ENCODE results near the gene SLC9A6. TPM values are rescaled to one million over a fixed set of nuclear protein-coding genes. Genes with fewer than 3 reads are reported as not detected.

SLC9A6 gene
- total and polyA plus RNA-seq, 2 donors (not counting 3 experiments of a cell fraction or from before 2014, with no cell fraction given) = 8.1 to 15.5 TPM

DNA sequence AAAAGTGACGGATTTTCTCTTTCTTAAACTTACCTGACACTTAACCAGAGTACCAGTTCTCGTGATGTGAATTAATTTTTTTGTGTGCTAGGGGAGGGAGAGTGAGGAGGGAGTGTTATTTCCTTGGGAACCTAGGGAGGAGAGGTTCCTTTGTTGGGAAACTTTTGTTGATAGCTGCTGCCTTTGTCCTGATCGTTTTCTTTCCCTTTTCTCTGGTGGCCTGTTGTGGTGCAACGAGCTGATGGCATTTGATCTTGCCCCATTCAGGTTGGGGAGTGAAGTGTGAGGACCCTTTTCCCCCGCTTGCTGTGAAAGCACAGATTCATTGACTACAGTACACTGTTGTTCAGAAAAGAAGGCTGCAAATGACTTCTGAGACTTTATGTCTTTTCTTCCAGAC lies 59.8 kb downstream of the SLC9A6 start:
- no peaks in the 10 kb centered on the region for H3K27me3 ChIP-seq (ENCODE audit: control insufficient read depth in 2 of 2, insufficient read depth in 2 of 2, low read length in 2 of 2)
- H3K4me3 ChIP-seq (replicated peaks in 1 of 3; ENCODE audit: insufficient read depth in 1 of 3, low read depth in 1 of 3, low read length in 3 of 3) = no peak overlapping the region
- POLR2A ChIA-PET = no interaction called here
- H3K27ac ChIP-seq (ENCODE audit: insufficient read depth, low read depth, low read length) = no peak overlapping the region
- no peaks in the 10 kb centered on the region for H4K20me1 ChIP-seq (replicated peaks; ENCODE audit: control insufficient read depth, extremely low read depth, insufficient read depth, low read length)
- FAIRE-seq = no peak
- H3K4me1 ChIP-seq (ENCODE audit: control insufficient read depth, extremely low read depth, insufficient read depth, low read length) = peaks cover 10% of the 10 kb centered on the region
- intact Hi-C loops (cut with micrococcal nuclease) = no loop called here
- no TSS peak for BruUV-seq (replicated peaks)
- dilution Hi-C loops (cut with MboI; ENCODE audit: extremely low pct_ligation_motif_present, low sequenced_read_pairs) = no loop called here
- no peaks in the 10 kb centered on the region for H3K79me2 ChIP-seq (ENCODE audit: control insufficient read depth, insufficient read depth, low read length)
- no peak overlapping the region for H2AFZ ChIP-seq (ENCODE audit: low read depth, low read length)
- H3K36me3 ChIP-seq (ENCODE audit: control insufficient read depth in 2 of 2, extremely low read depth in 1 of 2, insufficient read depth in 2 of 2, low read length in 2 of 2) = no peaks in the 10 kb centered on the region
- no peak for DNase-seq (ENCODE audit: low read depth, low spot score)
- no peaks in the 10 kb centered on the region for H3K9me1 ChIP-seq (replicated peaks; ENCODE audit: control insufficient read depth, extremely low read depth, insufficient read depth, low read length)
- no peaks in the 10 kb centered on the region for H3K9me3 ChIP-seq (replicated peaks; ENCODE audit: control insufficient read depth, insufficient read depth, low read length)
- no peak for TF ChIP-seq CTCF (IDR thresholded peaks at IDR 0.05; ENCODE audit: extremely low read depth in 1 of 2, insufficient read depth in 1 of 2, low read depth in 1 of 2, low read length in 2 of 2)
- no peak for TF ChIP-seq JUN (IDR thresholded peaks at IDR 0.05; ENCODE audit: borderline replicate concordance, insufficient read depth, insufficient read length, low read depth)
- TF ChIP-seq GATA2 (IDR thresholded peaks at IDR 0.05; ENCODE audit: insufficient read depth, insufficient read length, low read depth, low read length) = no peak
- no peak for TF ChIP-seq POLR2A (IDR thresholded peaks at IDR 0.05; ENCODE audit: low read depth, low read length)
- no peak for TF ChIP-seq FOS (IDR thresholded peaks at IDR 0.05; ENCODE audit: borderline replicate concordance, insufficient read depth, low read length)
- no peak for TF ChIP-seq POLR2AphosphoS5 (IDR thresholded peaks at IDR 0.05; ENCODE audit: insufficient read depth, low read depth, low read length)
- TF ChIP-seq EZH2 (IDR thresholded peaks at IDR 0.05; ENCODE audit: borderline replicate concordance, low read depth, low read length, severe bottlenecking) = no peak
- TF ChIP-seq MYC (IDR thresholded peaks at IDR 0.05; ENCODE audit: low read depth, low read length) = no peak
- TF ChIP-seq, protein P1, sequence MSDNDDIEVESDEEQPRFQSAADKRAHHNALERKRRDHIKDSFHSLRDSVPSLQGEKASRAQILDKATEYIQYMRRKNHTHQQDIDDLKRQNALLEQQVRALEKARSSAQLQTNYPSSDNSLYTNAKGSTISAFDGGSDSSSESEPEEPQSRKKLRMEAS (IDR thresholded peaks at IDR 0.05; ENCODE audit: insufficient read depth, insufficient read length) = no peak
- H3K9ac ChIP-seq (replicated peaks; ENCODE audit: extremely low read depth, insufficient read depth, low read length) = no peak overlapping the region
- CTCF ChIA-PET = interaction anchor here (1.4 kb wide), 1 partner anchor 17 kb away, joined by 4 read pairs; no protein-coding TSS in a partner anchor
- H3K4me2 ChIP-seq (ENCODE audit: insufficient read depth, low read length) = no peak overlapping the region

All from endothelial cell of umbilical vein (primary cell).